K562 (cell line): ENCODE results near the gene DNM1. TPM values are rescaled to one million over a fixed set of nuclear protein-coding genes. Genes with fewer than 3 reads are reported as not detected.

Source experiments
- BHLHE40 ChIP-seq: IDR thresholded peaks from 2 replicates; pipeline ENCODE4 v1.6.1; 2011; ENCODE audit warnings: low read length, improper control_type of control experiment
- BMI1 ChIP-seq: fragments of 150-350 bp; IDR thresholded peaks from 2 replicates; pipeline ENCODE4 v1.6.1; 2014; ENCODE audit warnings: low read length
- CBX3 ChIP-seq, 2 experiments: IDR thresholded peaks; 1 replicate in 1 of 2; 2 replicates in 1 of 2; pipeline ENCODE4 v1.6.1; 2012; ENCODE audit warnings: inconsistent platforms in 2 of 2, low read length in 2 of 2, borderline replicate concordance in 1 of 2, control low read depth in 1 of 2
- CTCF ChIP-seq, 3 experiments: IDR thresholded peaks in 2 of 3; conservative IDR thresholded peaks in 1 of 3; 2 replicates each; pipeline ENCODE4 v1.5.1; 2011 to 2012; ENCODE audit warnings: low read length in 3 of 3, mild to moderate bottlenecking in 3 of 3, control low read depth in 2 of 3, improper control_type of control experiment in 1 of 3, inconsistent platforms in 1 of 3, low read depth in 1 of 3, mixed read lengths in 1 of 3, moderate library complexity in 1 of 3; ENCODE audit not compliant: insufficient read depth in 2 of 3
- ELK1 ChIP-seq: sonication (generic); formaldehyde crosslinking; IDR thresholded peaks from 2 replicates; pipeline ENCODE4 v1.8.1; 2022; ENCODE audit warnings: missing genetic modification reagents
- JUNB ChIP-seq: fragments of 450-650 bp; formaldehyde crosslinking; conservative IDR thresholded peaks from 2 replicates; pipeline ENCODE4 v1.4.0; 2020; ENCODE audit warnings: mild to moderate bottlenecking
- MLLT1 ChIP-seq, 2 experiments: fragments of 450-650 bp; IDR thresholded peaks; 2 replicates each; pipeline ENCODE4 v1.6.1; 2016
- NR4A1 ChIP-seq, 2 experiments: fragments of 250-450 bp in 1 of 2; fragments of 450-650 bp in 1 of 2; sonication (Bioruptor Pico) in 1 of 2; IDR thresholded peaks; 2 replicates each; pipeline versions ENCODE4 v1.4.0 to v1.6.1; 2016 to 2020; ENCODE audit warnings: mild to moderate bottlenecking in 2 of 2, missing compliant biosample characterization in 1 of 2, missing genetic modification characterization in 1 of 2, moderate library complexity in 1 of 2
- NUFIP1 ChIP-seq: fragments of 450-650 bp; IDR thresholded peaks from 2 replicates; pipeline ENCODE4 v1.6.1; 2018; ENCODE audit not compliant: partially characterized antibody
- POLR2B ChIP-seq: fragments of 450-650 bp; IDR thresholded peaks from 2 replicates; pipeline ENCODE4 v1.6.1; 2018; ENCODE audit warnings: low read depth; ENCODE audit not compliant: partially characterized antibody
- RUNX1 ChIP-seq: sonication (generic); IDR thresholded peaks from 2 replicates; pipeline ENCODE4 v1.6.1; 2016; ENCODE audit warnings: antibody characterized with exemption, low read depth
- SMAD4 ChIP-seq: fragments of 250-450 bp; sonication (Bioruptor Pico); conservative IDR thresholded peaks from 2 replicates; pipeline ENCODE4 v1.8.0; 2021; ENCODE audit warnings: inconsistent platforms, mild to moderate bottlenecking, moderate library complexity
- STAT5A ChIP-seq: IDR thresholded peaks from 2 replicates; pipeline ENCODE4 v1.6.1; 2012; ENCODE audit warnings: low read length, inconsistent platforms, borderline replicate concordance
- TBL1XR1 ChIP-seq, 2 experiments: IDR thresholded peaks; 2 replicates each; pipeline ENCODE4 v1.6.1; 2012; ENCODE audit warnings: improper control_type of control experiment in 2 of 2, low read length in 2 of 2, mild to moderate bottlenecking in 1 of 2
- TRIM24 ChIP-seq, 2 experiments: fragments of 450-650 bp; IDR thresholded peaks; 2 replicates each; pipeline ENCODE4 v1.6.1; 2016
- TRIM28 ChIP-seq: fragments of 450-650 bp; IDR thresholded peaks from 2 replicates; pipeline ENCODE4 v1.6.1; 2017
- ZBTB2 ChIP-seq: fragments of 450-650 bp; IDR thresholded peaks from 2 replicates; pipeline ENCODE4 v1.6.1; 2016; ENCODE audit warnings: antibody characterized with exemption
- ZBTB9 ChIP-seq: fragments of 450-650 bp; formaldehyde crosslinking; IDR thresholded peaks from 2 replicates; pipeline ENCODE4 v1.4.0; 2020; ENCODE audit warnings: mild to moderate bottlenecking, moderate library complexity
- ZFPM2 ChIP-seq: fragments of 250-450 bp; sonication (Bioruptor Pico); IDR thresholded peaks from 2 replicates; pipeline ENCODE4 v1.5.1; 2022; ENCODE audit warnings: mild to moderate bottlenecking
- ZNF778 ChIP-seq: fragments of 450-650 bp; formaldehyde crosslinking; IDR thresholded peaks from 2 replicates; pipeline ENCODE4 v1.4.0; 2020; ENCODE audit warnings: mild to moderate bottlenecking, moderate library complexity
- polyA plus RNA-seq, 8 experiments: library from polyadenylated mRNA; depleted of rRNA in 4 of 8; stranded (reverse) in 5 of 8; unstranded in 3 of 8; fragments of >200 nt; fragmentation: Nextera tagmentation in 2 of 8; fragmentation: Illumina TruSeq in 1 of 8; extraction: Ambion mirVana in 2 of 8; extraction: Trizol in 1 of 8; gene quantifications; 2 replicates each; pipeline versions ENCODE4 v1.2.1 to v1.2.3, GENCODE V29; 2011 to 2014; ENCODE audit warnings: inconsistent platforms in 1 of 8, missing spikeins in 1 of 8
- total RNA-seq, 7 experiments: library from RNA; depleted of rRNA in 6 of 7; stranded (reverse); fragments of >200 nt in 6 of 7; fragmentation: Illumina TruSeq in 2 of 7; extraction: Trizol in 2 of 7; gene quantifications; 2 replicates each; pipeline versions ENCODE4 v1.2.1 to v1.2.3, GENCODE V29; 2011 to 2021; ENCODE audit warnings: low replicate concordance in 1 of 7

Gene DNM1
- total and polyA plus RNA-seq, 9 of the 15 experiments (the other 6 are each of a cell fraction or from before 2014, with no cell fraction given): 0.39 to 23.1 (median 9.1) TPM

- TF ChIP-seq BHLHE40 (peak; percentile 33; the same call in 1 of the 2 replicates), TBL1XR1 (IDR thresholded peaks at IDR 0.05; ENCODE audit: low read length in 2 of 2) (peak in 1 of 2 experiments; percentile 52; a peak in 1 of 4 replicates), POLR2B (peak; percentile 60), BMI1 (peak; percentile 41; the same call in 1 of the 2 replicates), TRIM28 (peak; percentile 45; the same call in 1 of the 2 replicates), STAT5A (peak; percentile 47; the same call in 1 of the 2 replicates), SMAD4 (CRISPR knock-in tag) (peak; percentile 70), NUFIP1 (no peak), ZBTB9 (CRISPR knock-in tag) (peak; percentile 59; the same call in 1 of the 2 replicates), TRIM24 (IDR thresholded peaks at IDR 0.05) (no peak), MLLT1 (IDR thresholded peaks at IDR 0.05) (no peak), ELK1 (CRISPR knock-in tag) (no peak), ZFPM2 (no peak), ZNF778 (CRISPR knock-in tag) (0 out of 2 replicates have a peak, but pooled peaks have one; percentile 83), ZBTB2 (peak; percentile 66; the same call in 1 of the 2 replicates), RUNX1 (no peak), NR4A1 (CRISPR knock-in tag; IDR thresholded peaks at IDR 0.05) (peak; percentile 8; the same call in 1 of the 2 replicates), NR4A1 (tag; IDR thresholded peaks at IDR 0.05) (no peak), JUNB (CRISPR knock-in tag) (0 out of 2 replicates have a peak, but pooled peaks have one; percentile 7), CTCF (IDR thresholded peaks at IDR 0.05 in 2 of 3, conservative IDR thresholded peaks at IDR 0.05 in 1 of 3; ENCODE audit: insufficient read depth in 2 of 3, low read depth in 1 of 3, low read length in 3 of 3) (peak; percentile 98 to 100 (median 98)), CBX3 (IDR thresholded peaks at IDR 0.05; ENCODE audit: borderline replicate concordance in 1 of 2, low read length in 2 of 2) (peak in 1 of 2 experiments; percentile 69; a peak in 2 of 3 replicates)
Observed at GRCh38 chr9:128254855-128255759, 51.9 kb downstream of the DNM1 start (continued).
